DND-41 (cell line): Measurements from ENCODE around the gene ANKRD12.

ENCODE experiments used
- CTCF ChIP-seq: IDR thresholded peaks from 2 replicates; pipeline ENCODE4 v1.5.1; 2012; ENCODE audit warnings: borderline replicate concordance, low read length, moderate library complexity, mild to moderate bottlenecking; ENCODE audit not compliant: poor library complexity, severe bottlenecking; ENCODE audit errors: extremely low read depth
- EZH2 ChIP-seq: IDR thresholded peaks from 3 replicates; pipeline ENCODE4 v1.6.1; 2012; ENCODE audit warnings: borderline replicate concordance, low read depth, mild to moderate bottlenecking, moderate library complexity, low read length, inconsistent platforms; ENCODE audit not compliant: severe bottlenecking

GRCh38 chr18:9292047-9292446 lies 155.5 kb downstream of the ANKRD12 start:
- TF ChIP-seq CTCF (no peak), EZH2 (no peak)
